Panc1 (cell line): Measurements from ENCODE around the gene SNRNP70. TPM values are rescaled to one million over a fixed set of nuclear protein-coding genes. Genes with fewer than 3 reads are reported as not detected.

Experiments
- ATAC-seq: fragments of 200-7000 bp; cut with Tn5 transposase; 2 replicates; pipeline ENCODE4 v1.9.1; 2020; ENCODE audit warnings: mild to moderate bottlenecking, moderate library complexity
- BruUV-seq: library from RNA; stranded (reverse); fragments of 400-500 nt; replicated peaks from 2 replicates; lab custom pipeline; 2021; lab: Mats Ljungman, UMichigan
- CTCF ChIA-PET: fragments of 300-600 bp; sonication (Branson Sonifier 250); formaldehyde crosslinking; loops from one replicate; lab custom pipeline; 2022; ENCODE audit warnings: antibody characterized with exemption; lab: Charles Lee
- POLR2A ChIA-PET: fragments of 300-600 bp; sonication (Branson Sonifier 250); formaldehyde crosslinking; loops from one replicate; lab custom pipeline; 2022; ENCODE audit warnings: antibody characterized with exemption; lab: Charles Lee
- DNase-seq: peaks from one replicate; pipeline ENCODE4 v3.0.0-alpha.2; 2010; ENCODE audit warnings: low read depth, low spot score
- H3K27ac ChIP-seq: 2 replicates; pipeline ENCODE4 v1.5.1; 2011; ENCODE audit warnings: mild to moderate bottlenecking, low read length, inconsistent platforms
- H3K27me3 ChIP-seq: fragments of 200-500 bp; sonication (Bioruptor generic); 2 replicates; pipeline ENCODE4 v1.6.0; 2014; ENCODE audit warnings: low read length, inconsistent platforms; ENCODE audit not compliant: control insufficient read depth, insufficient read depth
- H3K36me3 ChIP-seq: fragments of 200-500 bp; sonication (Bioruptor generic); 2 replicates; pipeline ENCODE4 v1.5.1; 2014; ENCODE audit warnings: inconsistent platforms, mild to moderate bottlenecking, low read length, moderate library complexity; ENCODE audit not compliant: control insufficient read depth, insufficient read depth
- H3K4me1 ChIP-seq: 2 replicates; pipeline ENCODE4 v1.5.1; 2011; ENCODE audit warnings: inconsistent platforms, mild to moderate bottlenecking, low read length, moderate library complexity; ENCODE audit not compliant: control insufficient read depth, insufficient read depth
- H3K4me3 ChIP-seq, 2 experiments: 2 replicates each; pipeline ENCODE4 v1.5.1; 2011 to 2012; ENCODE audit warnings: low read depth in 2 of 2, low read length in 2 of 2, mild to moderate bottlenecking in 2 of 2, inconsistent platforms in 1 of 2, moderate library complexity in 1 of 2
- H3K9me3 ChIP-seq: fragments of 200-500 bp; sonication (Bioruptor generic); 2 replicates; pipeline ENCODE4 v1.5.1; 2014; ENCODE audit warnings: low read depth, mild to moderate bottlenecking, inconsistent platforms, low read length, moderate library complexity; ENCODE audit not compliant: control insufficient read depth, insufficient read depth
- CTCF ChIP-seq: fragments of 450-650 bp; IDR thresholded peaks from 2 replicates; pipeline ENCODE4 v1.5.1; 2017; ENCODE audit warnings: mild to moderate bottlenecking
- POLR2AphosphoS5 ChIP-seq: IDR thresholded peaks from 2 replicates; pipeline ENCODE4 v1.6.1; 2012; ENCODE audit warnings: mild to moderate bottlenecking, low read depth, low read length, moderate library complexity
- REST ChIP-seq, 2 experiments: IDR thresholded peaks; 2 replicates each; pipeline ENCODE4 v1.6.1; 2011 to 2012; ENCODE audit warnings: low read depth in 2 of 2, control low read depth in 1 of 2, low read length in 1 of 2, mild to moderate bottlenecking in 1 of 2, moderate library complexity in 1 of 2; ENCODE audit not compliant: insufficient read depth in 1 of 2
- SIN3A ChIP-seq: IDR thresholded peaks from 2 replicates; pipeline ENCODE4 v1.6.1; 2012; ENCODE audit warnings: low read depth, mild to moderate bottlenecking, low read length, moderate library complexity, borderline replicate concordance; ENCODE audit not compliant: insufficient read depth
- TCF7L2 ChIP-seq: IDR thresholded peaks from 2 replicates; pipeline ENCODE4 v1.6.1; 2011; ENCODE audit warnings: mild to moderate bottlenecking, low read depth, low read length, inconsistent platforms
- in situ Hi-C: cut with HindIII; loops from 2 replicates; pipeline ENCODE4 v1.10.0; 2016; ENCODE audit warnings: low sequenced_read_pairs, low pct_unique_long_range_greater_than_20kb
- intact Hi-C: fragments of 100-400 bp; cut with micrococcal nuclease; formaldehyde crosslinking; loops from one replicate; pipeline ENCODE4 v1.10.0; 2022; ENCODE audit not compliant: unreplicated experiment
- total RNA-seq: library from RNA; stranded (reverse); gene quantifications from one replicate; pipeline ENCODE4 v1.2.1, GENCODE V29; 2021; ENCODE audit not compliant: unreplicated experiment

SNRNP70 gene
- total RNA-seq, 1 experiment from 2014 or later = 180 TPM

GRCh38 chr19:49129238-49129583 lies 44.0 kb downstream of the SNRNP70 start:
- ChIA-PET POLR2A (no interaction called here), CTCF (no interaction called here)
- DNase-seq (no peak), ATAC-seq (no peak)
- TF ChIP-seq CTCF (no peak), SIN3A (no peak), POLR2AphosphoS5 (no peak)
- TSS peak; percentile 74 for BruUV-seq
- in situ Hi-C loops (no loop called here), intact Hi-C loops (no loop called here)
- H3K36me3 ChIP-seq = no peaks in the 10 kb centered on the region
- no peaks in the 10 kb centered on the region for H3K9me3 ChIP-seq
- H3K4me3 ChIP-seq = peak overlapping the region; percentile 39 to 67; a peak in 3 of 4 replicates
- H3K27ac ChIP-seq = no peak overlapping the region
- H3K27me3 ChIP-seq = no peaks in the 10 kb centered on the region
- H3K4me1 ChIP-seq = 0 out of 2 replicates have a peak, but pooled peaks cover 3% of the 10 kb centered on the region

GRCh38 chr19:49130325-49130724 lies 45.1 kb downstream of the SNRNP70 start:
- no peak overlapping the region for H3K27ac ChIP-seq
- intact Hi-C loops = no loop called here
- no peak overlapping the region for H3K4me3 ChIP-seq
- in situ Hi-C loops = no loop called here
- 0 out of 2 replicates have a peak, but pooled peaks cover 3% of the 10 kb centered on the region for H3K4me1 ChIP-seq
- no peaks in the 10 kb centered on the region for H3K36me3 ChIP-seq
- TF ChIP-seq SIN3A (no peak), REST (IDR thresholded peaks at IDR 0.05; ENCODE audit: insufficient read depth in 1 of 2, low read depth in 2 of 2, low read length in 1 of 2) (no peak), CTCF (no peak), TCF7L2 (no peak), POLR2AphosphoS5 (no peak)
- no peaks in the 10 kb centered on the region for H3K27me3 ChIP-seq
- no TSS peak for BruUV-seq
- POLR2A ChIA-PET = no interaction called here
- CTCF ChIA-PET = interaction anchor here (0.7 kb wide), 1 partner anchor 85 kb away, joined by 14 read pairs; no protein-coding TSS in a partner anchor
- no peaks in the 10 kb centered on the region for H3K9me3 ChIP-seq
- ATAC-seq = no peak
- DNase-seq = no peak
